GM12864 (cell line): ENCODE results near the gene DGKD.

Experiments used
- DNase-seq: peaks from one replicate; pipeline ENCODE4 v3.0.0-alpha.2; 2011; ENCODE audit warnings: low read depth
- H3K4me3 ChIP-seq: 2 replicates; pipeline ENCODE4 v1.5.1; 2011; ENCODE audit warnings: mild to moderate bottlenecking, low read depth, low read length, control low read depth
- TF ChIP-seq, protein P1 (sequence below): IDR thresholded peaks from 2 replicates; pipeline ENCODE4 v1.5.1; 2011; ENCODE audit warnings: low read depth, mild to moderate bottlenecking, moderate library complexity, low read length, control low read depth, inconsistent platforms; ENCODE audit errors: missing control alignments

DGKD gene

DNA sequence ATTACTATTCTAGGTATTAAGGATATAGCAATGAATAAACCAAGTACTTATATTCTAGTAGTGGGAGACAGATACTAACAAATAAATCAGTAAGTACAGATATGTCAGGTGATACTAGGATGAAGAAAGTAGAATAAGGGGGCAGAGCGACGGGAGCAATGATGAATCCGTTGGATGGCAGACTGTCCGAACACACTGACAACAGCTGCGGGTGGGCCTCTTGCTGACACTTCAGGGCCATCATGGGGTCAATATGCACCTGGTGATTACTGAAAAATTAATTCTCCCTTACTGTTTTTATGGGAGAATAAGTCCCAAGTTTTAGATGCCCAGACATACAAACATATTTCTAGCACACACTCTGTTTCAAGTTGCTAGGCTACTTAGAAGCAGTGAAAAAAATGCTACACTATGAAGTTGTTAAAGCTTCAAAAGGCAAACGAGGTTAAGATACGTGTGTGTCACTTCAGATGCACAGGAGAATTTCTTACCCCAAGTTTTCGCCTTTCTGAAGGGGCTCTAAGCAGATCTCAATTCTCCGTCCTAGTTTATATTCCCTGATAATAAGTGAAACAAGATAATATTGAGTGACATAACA is 133.6 kb downstream of the DGKD start:
- TF ChIP-seq, protein P1, sequence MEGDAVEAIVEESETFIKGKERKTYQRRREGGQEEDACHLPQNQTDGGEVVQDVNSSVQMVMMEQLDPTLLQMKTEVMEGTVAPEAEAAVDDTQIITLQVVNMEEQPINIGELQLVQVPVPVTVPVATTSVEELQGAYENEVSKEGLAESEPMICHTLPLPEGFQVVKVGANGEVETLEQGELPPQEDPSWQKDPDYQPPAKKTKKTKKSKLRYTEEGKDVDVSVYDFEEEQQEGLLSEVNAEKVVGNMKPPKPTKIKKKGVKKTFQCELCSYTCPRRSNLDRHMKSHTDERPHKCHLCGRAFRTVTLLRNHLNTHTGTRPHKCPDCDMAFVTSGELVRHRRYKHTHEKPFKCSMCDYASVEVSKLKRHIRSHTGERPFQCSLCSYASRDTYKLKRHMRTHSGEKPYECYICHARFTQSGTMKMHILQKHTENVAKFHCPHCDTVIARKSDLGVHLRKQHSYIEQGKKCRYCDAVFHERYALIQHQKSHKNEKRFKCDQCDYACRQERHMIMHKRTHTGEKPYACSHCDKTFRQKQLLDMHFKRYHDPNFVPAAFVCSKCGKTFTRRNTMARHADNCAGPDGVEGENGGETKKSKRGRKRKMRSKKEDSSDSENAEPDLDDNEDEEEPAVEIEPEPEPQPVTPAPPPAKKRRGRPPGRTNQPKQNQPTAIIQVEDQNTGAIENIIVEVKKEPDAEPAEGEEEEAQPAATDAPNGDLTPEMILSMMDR: no peak
- no peak for DNase-seq
- H3K4me3 ChIP-seq: no peak overlapping the region

DNA sequence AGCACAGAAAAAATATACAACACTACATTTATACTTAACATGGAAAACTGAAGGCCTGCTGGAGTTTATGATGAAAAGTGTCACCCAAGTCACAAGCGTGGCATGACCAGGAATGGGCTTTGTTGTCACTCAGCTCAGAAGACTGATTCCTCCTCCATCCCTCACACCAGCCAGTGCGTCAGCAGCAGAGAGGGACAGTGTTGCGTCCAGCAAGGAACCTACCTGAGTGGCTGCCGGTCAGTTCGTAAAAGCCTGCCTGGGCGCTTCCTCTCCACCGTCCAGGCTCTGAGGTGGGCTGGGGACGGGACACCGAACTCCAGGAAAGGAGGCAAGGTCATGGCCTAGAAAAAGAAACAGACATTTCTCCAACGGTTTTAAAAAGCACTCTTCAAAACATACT is 134.8 kb downstream of the DGKD start:
- H3K4me3 ChIP-seq: no peak overlapping the region
- no peak for DNase-seq
- TF ChIP-seq, protein P1: no peak

DNA sequence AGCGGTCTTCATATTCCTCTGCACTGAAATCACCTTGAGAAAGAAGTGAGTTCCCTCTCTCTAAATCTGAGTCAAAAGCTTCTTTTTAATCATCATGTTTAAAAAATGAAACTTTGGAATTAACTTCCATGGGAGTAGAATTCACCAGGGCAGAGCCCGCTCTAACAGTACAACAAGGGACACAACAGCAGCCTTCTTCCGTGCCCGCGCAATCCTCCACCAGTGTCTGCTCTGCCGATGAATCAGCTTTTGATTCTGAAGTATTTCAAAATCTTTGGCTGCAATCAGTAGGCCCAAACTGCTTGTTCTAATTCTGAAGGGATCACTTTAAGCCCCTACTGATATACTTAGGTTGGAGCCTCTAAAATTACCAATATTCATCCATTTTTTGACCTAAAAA is 135.4 kb downstream of the DGKD start:
- DNase-seq: no peak
- TF ChIP-seq, protein P1: no peak
- no peak overlapping the region for H3K4me3 ChIP-seq

DNA sequence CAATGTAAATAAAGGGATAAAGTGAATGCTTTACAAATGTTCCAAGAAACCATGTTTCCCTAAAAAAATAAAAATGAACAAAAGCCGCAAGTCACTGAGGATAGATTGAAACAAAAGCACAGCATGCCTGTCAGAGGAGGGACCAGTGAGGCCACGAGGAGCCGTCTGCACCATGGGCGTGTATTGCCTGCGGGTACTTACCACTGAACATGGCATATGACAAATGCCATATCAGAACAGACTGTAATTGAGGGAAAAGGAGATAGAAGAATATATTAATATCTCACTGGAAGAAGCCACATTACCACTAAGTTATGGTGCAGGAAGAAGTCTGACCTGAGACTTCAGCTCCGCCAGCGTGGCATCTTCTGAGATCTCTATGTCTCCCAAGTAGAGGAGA is 136.5 kb downstream of the DGKD start:
- no peak overlapping the region for H3K4me3 ChIP-seq
- TF ChIP-seq, protein P1: no peak

DNA sequence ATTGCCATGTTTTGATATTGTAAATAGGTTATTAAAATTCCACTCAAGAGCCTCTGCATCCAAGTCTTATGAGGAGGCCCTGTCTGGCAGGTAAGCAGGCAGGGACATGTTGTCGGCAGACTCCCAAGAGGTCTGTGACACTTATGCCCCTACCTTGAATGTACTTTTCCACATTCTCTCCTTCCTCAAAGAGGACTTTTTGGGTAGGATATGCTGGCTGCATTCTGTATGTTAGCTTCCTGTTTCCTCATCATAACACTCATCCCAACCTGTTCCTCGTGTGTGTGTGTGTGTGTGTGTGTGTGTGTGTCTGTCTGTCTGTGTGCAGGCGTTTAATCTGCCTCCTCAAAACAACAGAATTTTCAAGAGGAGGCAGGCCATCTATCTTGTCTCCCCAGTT is 137.0 kb downstream of the DGKD start:
- no peak overlapping the region for H3K4me3 ChIP-seq
- no peak for DNase-seq
- TF ChIP-seq, protein P1: no peak

More for the DNA sequence above, 136.5 kb downstream of the DGKD start:
- DNase-seq: no peak

DNA sequence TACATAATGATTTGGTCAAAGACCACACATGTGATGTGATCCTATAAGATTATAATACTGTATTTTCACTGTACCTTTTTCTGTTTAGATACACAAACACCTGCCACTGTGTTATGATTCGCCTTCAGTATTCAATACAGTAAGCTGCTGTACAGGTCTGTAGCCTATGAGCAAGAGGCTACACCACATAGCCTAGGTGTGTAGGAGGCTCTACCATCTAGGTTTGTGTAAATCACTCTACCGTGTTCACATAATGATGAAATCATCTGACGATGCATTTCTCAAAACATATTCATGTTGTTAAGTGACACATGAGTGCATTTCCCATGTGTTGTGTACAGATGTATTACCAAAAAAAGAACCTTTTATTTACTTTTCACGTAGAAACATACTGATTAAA is 137.8 kb downstream of the DGKD start:
- TF ChIP-seq, protein P1: no peak
- no peak for DNase-seq
- no peak overlapping the region for H3K4me3 ChIP-seq

DNA sequence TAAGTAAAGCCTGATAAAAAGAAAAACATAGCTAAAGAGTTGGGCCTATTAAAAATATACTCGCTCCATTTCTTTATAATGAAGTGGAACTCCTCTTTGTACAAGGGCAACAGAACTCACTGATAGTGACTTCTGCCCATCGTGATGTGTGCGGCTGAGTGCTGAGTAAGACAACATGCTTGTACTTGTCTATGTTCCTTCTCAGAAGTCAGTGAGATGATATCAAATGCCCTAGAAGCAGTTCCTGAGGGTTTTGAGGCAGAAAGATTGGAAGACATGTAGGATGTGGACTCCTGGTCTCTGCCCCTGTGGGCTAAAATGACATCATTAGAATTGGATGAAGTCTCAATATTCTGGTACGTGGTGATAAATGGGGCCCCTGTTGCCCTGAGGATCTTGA is 138.5 kb downstream of the DGKD start:
- H3K4me3 ChIP-seq: no peak overlapping the region
- no peak for DNase-seq
- TF ChIP-seq, protein P1: no peak
